Activated CD8-positive, alpha-beta memory T cell treated with anti-CD3 and anti-CD28 coated beads, Interleukin-2, amount 10 ng/mL, durations not matched to agents 7 days and 5 days (primary cell): ENCODE data around the gene NSG1. TPM values are rescaled to one million over a fixed set of nuclear protein-coding genes. Genes with fewer than 3 reads are reported as not detected.
A peak's percentile ranks its signal among the peaks of the same experiment; 100 is the strongest.

ENCODE experiments used
- ATAC-seq: fragments of 150-1000 bp; cut with Tn5 transposase; one replicate; pipeline ENCODE4 v1.10.0; 2021; ENCODE audit warnings: moderate library complexity
- CTCF ChIA-PET: fragments of 350-600 bp; sonication (Branson Sonifier 250); formaldehyde crosslinking; loops from one replicate; lab custom pipeline; 2021; ENCODE audit warnings: antibody characterized with exemption; lab: Charles Lee
- DNase-seq: peaks from one replicate; pipeline ENCODE4 v3.0.0-alpha.2; 2020
- H3K27ac Mint-ChIP-seq: one replicate; pipeline ENCODE4 v1.8.0; 2021; ENCODE audit warnings: mild to moderate bottlenecking, mixed read lengths
- H3K27me3 Mint-ChIP-seq: one replicate; pipeline ENCODE4 v1.8.0; 2021; ENCODE audit warnings: mixed read lengths
- H3K36me3 Mint-ChIP-seq: one replicate; pipeline ENCODE4 v1.8.0; 2021; ENCODE audit warnings: mild to moderate bottlenecking, mixed read lengths
- H3K4me1 Mint-ChIP-seq: one replicate; pipeline ENCODE4 v1.8.0; 2021; ENCODE audit warnings: mixed read lengths
- H3K4me3 Mint-ChIP-seq: one replicate; pipeline ENCODE4 v1.8.0; 2021; ENCODE audit warnings: mild to moderate bottlenecking, moderate library complexity, mixed read lengths
- H3K9me3 Mint-ChIP-seq: one replicate; pipeline ENCODE4 v1.8.0; 2022; ENCODE audit warnings: low read depth, mixed read lengths
- total RNA-seq, 2 experiments: library from RNA; stranded (reverse); gene quantifications; one replicate each; pipeline ENCODE4 v1.2.3, GENCODE V29; 2021

Gene NSG1
- total RNA-seq, 2 experiments from 2014 or later = 3.4 to 9.8 TPM

GRCh38 chr4:4408576-4409335 lies 21.9 kb downstream of the NSG1 start:
- ATAC-seq (no peak), DNase-seq (no peak)
- no peaks in the 10 kb centered on the region for H3K9me3 Mint-ChIP-seq
- no peaks in the 10 kb centered on the region for H3K36me3 Mint-ChIP-seq
- CTCF ChIA-PET = no interaction called here
- H3K27me3 Mint-ChIP-seq = no peaks in the 10 kb centered on the region
- no peak overlapping the region for H3K27ac Mint-ChIP-seq
- no peak overlapping the region for H3K4me3 Mint-ChIP-seq
- H3K4me1 Mint-ChIP-seq = no peaks in the 10 kb centered on the region

GRCh38 chr4:4409416-4410115 lies 22.7 kb downstream of the NSG1 start:
- peaks cover under 1% of the 10 kb centered on the region for H3K36me3 Mint-ChIP-seq
- no peak overlapping the region for H3K27ac Mint-ChIP-seq
- ATAC-seq (no peak), DNase-seq (no peak)
- no peaks in the 10 kb centered on the region for H3K27me3 Mint-ChIP-seq
- no peak overlapping the region for H3K4me3 Mint-ChIP-seq
- H3K9me3 Mint-ChIP-seq = no peaks in the 10 kb centered on the region
- H3K4me1 Mint-ChIP-seq = no peaks in the 10 kb centered on the region
- CTCF ChIA-PET = no interaction called here

- H3K4me1 Mint-ChIP-seq = no peaks in the 10 kb centered on the region
- H3K27ac Mint-ChIP-seq = no peak overlapping the region
- DNase-seq (no peak), ATAC-seq (no peak)
- H3K27me3 Mint-ChIP-seq = no peaks in the 10 kb centered on the region
- CTCF ChIA-PET = interaction anchor here (2.8 kb wide), 1 partner anchor 20 kb away, joined by 6 read pairs; no protein-coding TSS in a partner anchor
- peaks cover 1% of the 10 kb centered on the region for H3K36me3 Mint-ChIP-seq
- no peaks in the 10 kb centered on the region for H3K9me3 Mint-ChIP-seq
- no peak overlapping the region for H3K4me3 Mint-ChIP-seq
Observed at GRCh38 chr4:4410271-4410670, 23.4 kb downstream of the NSG1 start.

- no peak overlapping the region for H3K27ac Mint-ChIP-seq
- H3K4me1 Mint-ChIP-seq = no peaks in the 10 kb centered on the region
- no peaks in the 10 kb centered on the region for H3K27me3 Mint-ChIP-seq
- no peaks in the 10 kb centered on the region for H3K9me3 Mint-ChIP-seq
- no peak overlapping the region for H3K4me3 Mint-ChIP-seq
- DNase-seq = no peak
- H3K36me3 Mint-ChIP-seq = peaks cover 4% of the 10 kb centered on the region
- CTCF ChIA-PET = interaction anchor here (2.8 kb wide), 1 partner anchor 19 kb away, joined by 6 read pairs; no protein-coding TSS in a partner anchor
- no peak for ATAC-seq
Observed at GRCh38 chr4:4411906-4412305, 25.0 kb downstream of the NSG1 start.

GRCh38 chr4:4412641-4413372 lies 25.9 kb downstream of the NSG1 start:
- Mint-ChIP-seq H3K4me1 (no peaks in the 10 kb centered on the region), H3K36me3 (peaks cover 4% of the 10 kb centered on the region), H3K9me3 (no peaks in the 10 kb centered on the region), H3K27ac (no peak overlapping the region), H3K27me3 (no peaks in the 10 kb centered on the region), H3K4me3 (no peak overlapping the region)
- no peak for DNase-seq
- CTCF ChIA-PET = interaction anchor here (2.8 kb wide), 1 partner anchor 18 kb away, joined by 6 read pairs; no protein-coding TSS in a partner anchor
- no peak for ATAC-seq

- CTCF ChIA-PET = no interaction called here
- Mint-ChIP-seq H3K9me3 (no peaks in the 10 kb centered on the region), H3K27me3 (no peaks in the 10 kb centered on the region), H3K27ac (no peak overlapping the region), H3K4me1 (no peaks in the 10 kb centered on the region), H3K36me3 (peaks cover 4% of the 10 kb centered on the region), H3K4me3 (no peak overlapping the region)
- ATAC-seq = no peak
- DNase-seq = no peak
Observed at GRCh38 chr4:4413373-4413725, 26.4 kb downstream of the NSG1 start.

GRCh38 chr4:4413806-4414205 lies 26.9 kb downstream of the NSG1 start:
- ATAC-seq (no peak), DNase-seq (no peak)
- no peak overlapping the region for H3K4me3 Mint-ChIP-seq
- H3K9me3 Mint-ChIP-seq = no peaks in the 10 kb centered on the region
- peaks cover 4% of the 10 kb centered on the region for H3K36me3 Mint-ChIP-seq
- CTCF ChIA-PET = no interaction called here
- H3K27me3 Mint-ChIP-seq = no peaks in the 10 kb centered on the region
- peaks cover 4% of the 10 kb centered on the region for H3K4me1 Mint-ChIP-seq
- H3K27ac Mint-ChIP-seq = no peak overlapping the region

GRCh38 chr4:4415107-4415805 lies 28.4 kb downstream of the NSG1 start:
- H3K4me3 Mint-ChIP-seq = no peak overlapping the region
- H3K9me3 Mint-ChIP-seq = no peaks in the 10 kb centered on the region
- H3K27ac Mint-ChIP-seq = no peak overlapping the region
- CTCF ChIA-PET = no interaction called here
- peaks cover 8% of the 10 kb centered on the region for H3K36me3 Mint-ChIP-seq
- no peaks in the 10 kb centered on the region for H3K27me3 Mint-ChIP-seq
- no peak for DNase-seq
- peaks cover 10% of the 10 kb centered on the region for H3K4me1 Mint-ChIP-seq
- ATAC-seq = no peak

- H3K27ac Mint-ChIP-seq = no peak overlapping the region
- H3K36me3 Mint-ChIP-seq = peaks cover 9% of the 10 kb centered on the region
- no peak for ATAC-seq
- H3K4me1 Mint-ChIP-seq = peaks cover 10% of the 10 kb centered on the region
- no peaks in the 10 kb centered on the region for H3K27me3 Mint-ChIP-seq
- no peak for DNase-seq
- CTCF ChIA-PET = no interaction called here
- no peak overlapping the region for H3K4me3 Mint-ChIP-seq
- H3K9me3 Mint-ChIP-seq = no peaks in the 10 kb centered on the region
Observed at GRCh38 chr4:4415806-4416805, 29.2 kb downstream of the NSG1 start.

GRCh38 chr4:4416981-4417380 lies 30.1 kb downstream of the NSG1 start:
- Mint-ChIP-seq H3K4me3 (no peak overlapping the region), H3K27ac (no peak overlapping the region), H3K27me3 (no peaks in the 10 kb centered on the region), H3K36me3 (peaks cover 9% of the 10 kb centered on the region), H3K9me3 (no peaks in the 10 kb centered on the region), H3K4me1 (peaks cover 10% of the 10 kb centered on the region)
- CTCF ChIA-PET = no interaction called here
- ATAC-seq = no peak
- DNase-seq = no peak

- DNase-seq = no peak
- Mint-ChIP-seq H3K9me3 (no peaks in the 10 kb centered on the region), H3K27ac (no peak overlapping the region), H3K27me3 (no peaks in the 10 kb centered on the region), H3K4me3 (no peak overlapping the region), H3K36me3 (peaks cover 9% of the 10 kb centered on the region), H3K4me1 (peaks cover 10% of the 10 kb centered on the region)
- CTCF ChIA-PET = no interaction called here
- no peak for ATAC-seq
Observed at GRCh38 chr4:4417886-4418285, 31.0 kb downstream of the NSG1 start.

- no peaks in the 10 kb centered on the region for H3K9me3 Mint-ChIP-seq
- H3K4me1 Mint-ChIP-seq = peaks cover 10% of the 10 kb centered on the region
- H3K4me3 Mint-ChIP-seq = no peak overlapping the region
- DNase-seq (no peak), ATAC-seq (no peak)
- CTCF ChIA-PET = no interaction called here
- H3K27ac Mint-ChIP-seq = peak overlapping the region; percentile 11
- no peaks in the 10 kb centered on the region for H3K27me3 Mint-ChIP-seq
- peaks cover 9% of the 10 kb centered on the region for H3K36me3 Mint-ChIP-seq
Observed at GRCh38 chr4:4418676-4419390, 31.9 kb downstream of the NSG1 start.
